Measurements from ENCODE around the gene GRIN3B.

GRCh38 chr19:1006711-1007398 lies 6.6 kb downstream of the GRIN3B start:
- TF ChIP-seq POLR2A (IDR thresholded peaks at IDR 0.05) = no peak
- TF ChIP-seq CTCF (IDR thresholded peaks at IDR 0.05) = no peak

Data from uterus (tissue), 2 donors.